Smooth muscle cell (in vitro differentiated cells): ENCODE data around the gene KCNQ1. TPM values are rescaled to one million over a fixed set of nuclear protein-coding genes. Genes with fewer than 3 reads are reported as not detected.

Source experiments
- DNase-seq: peaks from one replicate; lab custom pipeline; 2025; ENCODE audit not compliant: unreplicated experiment; lab: John Stamatoyannopoulos, UW
- H2AFZ ChIP-seq: fragments of 200-600 bp; sonication (generic); 2 replicates; pipeline ENCODE4 v1.6.0; 2016; ENCODE audit warnings: antibody characterized with exemption, low read depth, mild to moderate bottlenecking
- H3F3A ChIP-seq: fragments of 200-600 bp; sonication (generic); 2 replicates; pipeline ENCODE4 v1.6.0; 2017; ENCODE audit warnings: antibody characterized with exemption, low read depth
- H3K27ac ChIP-seq: fragments of 200-600 bp; sonication (generic); 2 replicates; pipeline ENCODE4 v1.5.1; 2016; ENCODE audit warnings: low read depth, mild to moderate bottlenecking
- H3K27me3 ChIP-seq: fragments of 200-600 bp; sonication (generic); 2 replicates; pipeline ENCODE4 v1.6.1; 2016; ENCODE audit warnings: low read depth, mild to moderate bottlenecking
- H3K36me3 ChIP-seq: fragments of 200-600 bp; sonication (generic); 2 replicates; pipeline ENCODE4 v1.5.1; 2016; ENCODE audit warnings: low read depth
- H3K4me1 ChIP-seq: fragments of 200-600 bp; sonication (generic); 2 replicates; pipeline ENCODE4 v1.5.1; 2016; ENCODE audit warnings: low read depth
- H3K4me2 ChIP-seq: fragments of 200-600 bp; sonication (generic); 2 replicates; pipeline ENCODE4 v1.6.0; 2016; ENCODE audit warnings: mild to moderate bottlenecking
- H3K4me3 ChIP-seq: fragments of 200-600 bp; sonication (generic); 2 replicates; pipeline ENCODE4 v1.5.1; 2016; ENCODE audit warnings: mild to moderate bottlenecking
- H3K79me2 ChIP-seq: fragments of 200-600 bp; sonication (generic); 2 replicates; pipeline ENCODE4 v1.6.0; 2016; ENCODE audit warnings: low read depth, mild to moderate bottlenecking
- H3K9ac ChIP-seq: fragments of 200-600 bp; sonication (generic); 2 replicates; pipeline ENCODE4 v1.6.0; 2016; ENCODE audit warnings: low read depth
- H3K9me3 ChIP-seq: fragments of 200-600 bp; sonication (generic); replicated peaks from 2 replicates; pipeline ENCODE4 v1.5.1; 2016; ENCODE audit warnings: low read depth
- H4K20me1 ChIP-seq: fragments of 200-600 bp; sonication (generic); 2 replicates; pipeline ENCODE4 v1.6.0; 2016; ENCODE audit warnings: low read depth
- WGBS: methylation state at CpG from one replicate; pipeline ENCODE4 v1.1.7; 2016; ENCODE audit warnings: low lambda C conversion rate; 5-methylcytosine and 5-hydroxymethylcytosine counted together
- polyA plus RNA-seq: library from polyadenylated mRNA; unstranded; fragments of >200 nt; fragmentation: Nextera tagmentation; extraction: Ambion mirVana; gene quantifications from 2 replicates; pipeline ENCODE4 v1.2.1, GENCODE V29; 2016
- total RNA-seq: library from RNA; depleted of rRNA; stranded (reverse); fragments of >200 nt; gene quantifications from 2 replicates; pipeline ENCODE4 v1.2.3, GENCODE V29; 2014
- TF ChIP-seq, protein P1 (sequence below): fragments of 200-600 bp; sonication (generic); IDR thresholded peaks from 2 replicates; pipeline ENCODE4 v1.5.1; 2017; ENCODE audit warnings: borderline replicate concordance, mild to moderate bottlenecking, antibody characterized with exemption; ENCODE audit not compliant: insufficient read depth, poor library complexity, severe bottlenecking

Gene KCNQ1
- total and polyA plus RNA-seq, 2 experiments from 2014 or later: 1.3 to 2.3 TPM

DNA sequence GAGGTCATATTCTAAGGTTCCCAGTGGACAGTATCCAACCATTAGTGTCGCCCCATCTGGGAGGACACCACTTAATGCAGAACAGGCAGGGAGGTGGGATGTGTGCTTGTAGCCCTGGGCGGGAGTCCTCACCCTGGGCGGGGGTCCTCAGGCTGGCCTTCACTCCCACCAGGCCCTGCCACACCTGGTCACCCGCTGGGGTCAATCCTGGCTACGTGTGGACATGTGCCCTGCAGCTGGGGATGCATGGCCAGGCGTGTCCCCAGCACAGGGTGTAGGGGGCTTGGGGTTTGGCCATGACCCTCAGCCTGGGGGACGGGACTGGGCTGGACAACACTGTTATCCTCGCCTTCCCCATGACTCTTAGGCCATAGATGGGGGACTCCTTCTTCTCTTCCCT is 19.3 kb upstream of the KCNQ1 start:
- Histone ChIP-seq H3K27me3 (no peaks in the 10 kb centered on the region), H3K4me1 (no peaks in the 10 kb centered on the region), H3K4me3 (no peak overlapping the region), H4K20me1 (no peaks in the 10 kb centered on the region), H3K27ac (no peak overlapping the region), H3K9me3 (no peaks in the 10 kb centered on the region), H3K79me2 (no peaks in the 10 kb centered on the region), H3K4me2 (no peak overlapping the region), H2AFZ (no peak overlapping the region), H3K9ac (no peak overlapping the region), H3F3A (no peaks in the 10 kb centered on the region), H3K36me3 (no peaks in the 10 kb centered on the region)
- DNase-seq: no peak
- TF ChIP-seq, protein P1, sequence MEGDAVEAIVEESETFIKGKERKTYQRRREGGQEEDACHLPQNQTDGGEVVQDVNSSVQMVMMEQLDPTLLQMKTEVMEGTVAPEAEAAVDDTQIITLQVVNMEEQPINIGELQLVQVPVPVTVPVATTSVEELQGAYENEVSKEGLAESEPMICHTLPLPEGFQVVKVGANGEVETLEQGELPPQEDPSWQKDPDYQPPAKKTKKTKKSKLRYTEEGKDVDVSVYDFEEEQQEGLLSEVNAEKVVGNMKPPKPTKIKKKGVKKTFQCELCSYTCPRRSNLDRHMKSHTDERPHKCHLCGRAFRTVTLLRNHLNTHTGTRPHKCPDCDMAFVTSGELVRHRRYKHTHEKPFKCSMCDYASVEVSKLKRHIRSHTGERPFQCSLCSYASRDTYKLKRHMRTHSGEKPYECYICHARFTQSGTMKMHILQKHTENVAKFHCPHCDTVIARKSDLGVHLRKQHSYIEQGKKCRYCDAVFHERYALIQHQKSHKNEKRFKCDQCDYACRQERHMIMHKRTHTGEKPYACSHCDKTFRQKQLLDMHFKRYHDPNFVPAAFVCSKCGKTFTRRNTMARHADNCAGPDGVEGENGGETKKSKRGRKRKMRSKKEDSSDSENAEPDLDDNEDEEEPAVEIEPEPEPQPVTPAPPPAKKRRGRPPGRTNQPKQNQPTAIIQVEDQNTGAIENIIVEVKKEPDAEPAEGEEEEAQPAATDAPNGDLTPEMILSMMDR: no peak
- WGBS: 91% methylated on average over 8 of the region's 8 CpGs

DNA sequence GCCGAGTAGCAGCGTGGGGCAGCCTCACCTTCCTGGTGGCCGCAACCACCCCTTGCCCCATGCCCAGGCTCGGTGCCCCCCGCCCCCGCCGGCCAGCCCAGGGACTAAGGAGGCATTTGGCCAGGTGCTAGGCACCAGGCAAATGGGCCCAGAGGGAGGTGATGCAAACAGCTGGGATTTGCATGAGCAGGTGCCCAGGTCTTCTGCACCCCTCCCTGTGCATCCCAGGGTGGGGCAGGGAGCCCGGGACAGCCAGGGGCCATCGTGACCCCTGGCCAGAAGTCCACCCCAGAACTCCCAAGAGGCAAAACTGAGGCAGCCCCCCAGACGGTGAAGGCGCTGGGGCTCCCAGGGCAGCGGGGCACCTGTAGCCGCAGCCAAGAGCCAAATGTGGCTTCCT is 18.6 kb upstream of the KCNQ1 start:
- Histone ChIP-seq H4K20me1 (no peaks in the 10 kb centered on the region), H3K36me3 (no peaks in the 10 kb centered on the region), H3K4me1 (no peaks in the 10 kb centered on the region), H2AFZ (no peak overlapping the region), H3K79me2 (no peaks in the 10 kb centered on the region), H3K9me3 (no peaks in the 10 kb centered on the region), H3K4me2 (no peak overlapping the region), H3F3A (no peaks in the 10 kb centered on the region), H3K27me3 (no peaks in the 10 kb centered on the region), H3K27ac (no peak overlapping the region), H3K4me3 (no peak overlapping the region), H3K9ac (no peak overlapping the region)
- 96% methylated on average over 13 of the region's 13 CpGs for WGBS
- no peak for DNase-seq
- TF ChIP-seq, protein P1: no peak

DNA sequence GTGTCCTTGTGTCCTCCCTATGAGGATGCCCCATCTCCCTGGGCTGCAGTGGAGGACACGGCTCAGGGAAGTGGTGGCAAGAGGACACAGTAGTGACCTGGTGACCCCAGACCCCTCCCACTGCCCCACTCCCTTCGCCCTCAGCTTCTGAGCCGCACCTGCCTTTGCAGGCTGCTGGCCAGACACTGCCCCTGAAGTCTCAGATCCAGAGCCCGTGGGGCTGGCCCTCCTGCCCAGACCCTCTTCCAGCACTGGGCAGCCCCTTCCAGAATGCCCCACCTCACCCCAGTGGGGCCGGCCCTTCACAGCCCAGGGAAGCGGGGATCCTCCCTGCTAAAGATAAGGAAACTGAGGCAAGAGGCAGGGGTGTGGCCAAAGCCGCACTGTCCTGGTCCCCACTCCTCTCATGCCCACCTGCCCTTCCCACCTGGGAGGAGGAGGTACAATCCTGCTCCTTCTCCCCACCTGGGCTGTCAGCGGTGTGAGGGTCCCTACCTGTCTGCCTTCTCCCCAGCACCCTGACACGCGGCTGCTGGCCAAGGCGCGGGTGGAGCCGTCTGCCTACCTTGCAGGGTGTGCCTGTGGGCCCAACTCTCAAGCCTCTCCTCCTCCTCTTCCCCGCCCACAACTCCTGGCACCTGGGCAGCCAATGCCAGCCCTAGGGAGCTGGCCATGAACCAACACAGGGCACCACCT is 17.8 kb upstream of the KCNQ1 start:
- Histone ChIP-seq H3K9me3 (no peaks in the 10 kb centered on the region), H3K36me3 (no peaks in the 10 kb centered on the region), H2AFZ (no peak overlapping the region), H3K4me3 (no peak overlapping the region), H3K4me2 (no peak overlapping the region), H3K27ac (no peak overlapping the region), H4K20me1 (no peaks in the 10 kb centered on the region), H3K27me3 (no peaks in the 10 kb centered on the region), H3F3A (no peaks in the 10 kb centered on the region), H3K79me2 (no peaks in the 10 kb centered on the region), H3K9ac (no peak overlapping the region), H3K4me1 (no peaks in the 10 kb centered on the region)
- WGBS: 91% methylated on average over 14 of the region's 14 CpGs
- no peak for DNase-seq
- TF ChIP-seq, protein P1: no peak

DNA sequence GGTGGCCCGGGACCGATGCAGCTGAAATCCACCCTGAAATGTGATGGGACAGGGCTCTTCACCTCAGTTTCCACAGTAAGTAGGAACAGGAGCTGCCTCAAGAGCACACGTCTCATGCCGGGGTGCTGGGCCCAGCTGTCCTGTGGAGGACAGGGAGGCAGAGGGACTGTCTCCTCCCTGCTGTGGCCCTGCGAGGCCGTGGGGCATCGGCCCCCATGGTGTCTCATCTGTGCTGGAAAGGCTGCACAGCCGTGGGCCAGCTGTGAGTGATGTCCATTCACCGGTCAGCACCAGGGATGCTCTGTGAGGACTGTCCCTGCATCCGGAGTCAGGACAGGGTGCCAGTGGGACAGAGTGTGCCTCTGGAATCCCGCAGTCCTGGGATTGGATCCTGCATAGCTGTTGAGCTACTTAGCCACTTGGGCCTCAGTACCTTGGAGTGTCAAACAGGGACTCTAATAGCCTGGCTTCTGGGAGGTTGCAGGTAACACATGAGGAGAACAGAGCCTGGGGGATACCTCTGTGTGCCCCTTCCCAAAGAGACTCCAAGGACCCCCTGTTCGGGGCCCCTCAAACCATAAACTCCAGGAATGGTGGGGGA is 17.0 kb upstream of the KCNQ1 start:
- Histone ChIP-seq H3F3A (no peaks in the 10 kb centered on the region), H3K27ac (no peak overlapping the region), H3K4me3 (no peak overlapping the region), H3K4me2 (no peak overlapping the region), H4K20me1 (no peaks in the 10 kb centered on the region), H3K36me3 (no peaks in the 10 kb centered on the region), H3K9me3 (no peaks in the 10 kb centered on the region), H3K79me2 (no peaks in the 10 kb centered on the region), H2AFZ (no peak overlapping the region), H3K4me1 (no peaks in the 10 kb centered on the region), H3K9ac (no peak overlapping the region), H3K27me3 (no peaks in the 10 kb centered on the region)
- 79% methylated on average over 12 of the region's 12 CpGs for WGBS
- TF ChIP-seq, protein P1: no peak
- no peak for DNase-seq
